WI38 (cell line): ENCODE data around the gene SAMD4B.

Source experiments
- H3K4me3 ChIP-seq: 2 replicates; pipeline ENCODE4 v1.5.1; 2011; ENCODE audit warnings: low read depth, mild to moderate bottlenecking, control low read depth, low read length
- CTCF ChIP-seq: IDR thresholded peaks from 2 replicates; pipeline ENCODE4 v1.5.1; 2012; ENCODE audit warnings: low read depth, mild to moderate bottlenecking, control low read depth, low read length

Gene SAMD4B

GRCh38 chr19:39299832-39300231, 42.4 kb upstream of the SAMD4B start:
- no peak overlapping the region for H3K4me3 ChIP-seq
- TF ChIP-seq CTCF: no peak

- no peak for TF ChIP-seq CTCF
Observed at GRCh38 chr19:39301021-39301420, 41.2 kb upstream of the SAMD4B start.

GRCh38 chr19:39301562-39301961, 40.7 kb upstream of the SAMD4B start:
- no peak for TF ChIP-seq CTCF
- no peak overlapping the region for H3K4me3 ChIP-seq

More at GRCh38 chr19:39301021-39301420, 41.2 kb upstream of the SAMD4B start:
- no peak overlapping the region for H3K4me3 ChIP-seq

GRCh38 chr19:39303373-39304184, 38.6 kb upstream of the SAMD4B start:
- TF ChIP-seq CTCF: no peak
- no peak overlapping the region for H3K4me3 ChIP-seq

GRCh38 chr19:39304185-39304513, 38.1 kb upstream of the SAMD4B start:
- no peak for TF ChIP-seq CTCF
- H3K4me3 ChIP-seq: no peak overlapping the region

- no peak overlapping the region for H3K4me3 ChIP-seq
- no peak for TF ChIP-seq CTCF
Observed at GRCh38 chr19:39304701-39305571, 37.3 kb upstream of the SAMD4B start.

GRCh38 chr19:39306075-39306474, 36.1 kb upstream of the SAMD4B start:
- H3K4me3 ChIP-seq: no peak overlapping the region
- no peak for TF ChIP-seq CTCF
